Measurements from ENCODE around the gene SLC39A11.

DNA sequence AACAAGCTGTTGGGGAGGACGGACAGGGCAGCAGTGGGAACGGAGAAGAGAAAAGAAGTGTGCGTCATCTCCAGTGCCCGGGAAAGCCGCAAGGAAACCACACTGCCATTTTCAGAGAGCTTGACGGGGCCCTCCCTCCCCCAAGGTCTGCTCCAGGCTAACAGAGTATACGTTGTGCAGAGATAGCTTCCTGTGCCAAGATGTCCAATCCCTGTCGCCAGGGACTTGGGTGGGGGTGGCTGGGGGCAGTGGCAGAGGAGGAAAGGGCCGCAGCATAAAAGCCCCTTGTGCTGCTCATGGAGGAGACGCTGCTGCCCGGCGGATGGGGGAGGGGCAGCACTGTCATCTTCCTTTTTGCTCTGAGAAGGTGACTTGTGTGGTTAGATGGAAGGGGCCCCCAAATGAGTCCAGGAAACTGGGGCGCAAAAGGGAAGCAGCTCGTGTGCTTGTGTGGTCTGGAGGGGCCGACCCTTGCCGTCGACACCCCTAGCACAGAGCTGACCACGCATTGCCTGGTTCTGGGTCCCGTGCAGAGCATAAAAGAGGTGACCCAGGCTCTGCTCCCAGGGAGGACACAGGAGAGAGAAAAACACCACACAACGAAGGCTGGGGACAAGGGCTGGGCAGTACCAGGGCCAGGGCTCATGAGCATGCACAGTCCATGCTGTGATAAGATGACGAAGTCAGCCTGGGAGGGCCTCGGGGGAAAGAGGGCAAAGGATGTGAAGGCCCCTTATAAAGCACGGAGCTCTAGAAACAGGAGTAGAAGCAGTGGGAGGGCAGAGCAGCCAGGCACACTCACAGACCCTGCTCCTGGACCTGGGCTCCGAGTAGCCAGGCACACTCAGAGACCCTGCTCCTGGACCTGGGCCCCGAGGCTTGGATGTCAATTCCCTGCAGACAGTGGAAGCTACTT is 372.7 kb downstream of the SLC39A11 start:
- TF ChIP-seq CTCF (IDR thresholded peaks at IDR 0.05) (no peak), POLR2A (IDR thresholded peaks at IDR 0.05) (no peak)

All from thyroid gland (tissue), 4 donors.